HL-60 (cell line): Measurements from ENCODE around the gene ZRSR2.

Source experiments
- POLR2AphosphoS5 ChIP-seq: IDR thresholded peaks from 2 replicates; pipeline ENCODE4 v1.6.1; 2012; ENCODE audit warnings: low read depth
- TF ChIP-seq, protein P1 (sequence below): IDR thresholded peaks from 2 replicates; pipeline ENCODE4 v1.6.1; 2012; ENCODE audit warnings: low read depth; ENCODE audit not compliant: insufficient replicate concordance
- TF ChIP-seq, protein P2 (sequence below): IDR thresholded peaks from one replicate; pipeline ENCODE4 v1.5.1; 2011; ENCODE audit warnings: low read length, control low read depth, inconsistent platforms; ENCODE audit not compliant: insufficient read depth

DNA sequence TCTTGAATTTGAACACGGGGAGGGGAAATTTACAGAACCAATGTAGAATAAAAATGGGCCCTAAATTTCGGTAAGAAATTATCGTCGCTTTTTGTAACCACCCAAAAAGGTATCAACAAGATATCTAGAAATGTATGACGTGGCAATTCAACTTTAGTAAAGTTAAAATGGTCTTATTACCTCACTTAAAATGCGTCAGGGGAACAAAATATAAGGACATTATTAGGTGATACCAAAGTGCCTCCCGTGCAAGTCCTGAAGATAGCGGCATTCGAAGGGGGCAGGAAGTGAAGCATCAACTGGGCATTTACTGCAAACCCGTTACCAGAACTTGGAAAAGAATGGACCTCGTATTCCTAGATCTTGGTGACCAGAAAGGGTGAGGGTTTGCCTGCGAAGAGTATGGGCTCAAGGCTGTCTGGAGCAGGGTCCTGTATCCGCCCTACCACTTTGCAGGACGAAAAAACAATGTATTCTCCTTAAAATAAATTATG is 63.3 kb downstream of the ZRSR2 start:
- TF ChIP-seq POLR2AphosphoS5, result no peak
- TF ChIP-seq, protein P1, sequence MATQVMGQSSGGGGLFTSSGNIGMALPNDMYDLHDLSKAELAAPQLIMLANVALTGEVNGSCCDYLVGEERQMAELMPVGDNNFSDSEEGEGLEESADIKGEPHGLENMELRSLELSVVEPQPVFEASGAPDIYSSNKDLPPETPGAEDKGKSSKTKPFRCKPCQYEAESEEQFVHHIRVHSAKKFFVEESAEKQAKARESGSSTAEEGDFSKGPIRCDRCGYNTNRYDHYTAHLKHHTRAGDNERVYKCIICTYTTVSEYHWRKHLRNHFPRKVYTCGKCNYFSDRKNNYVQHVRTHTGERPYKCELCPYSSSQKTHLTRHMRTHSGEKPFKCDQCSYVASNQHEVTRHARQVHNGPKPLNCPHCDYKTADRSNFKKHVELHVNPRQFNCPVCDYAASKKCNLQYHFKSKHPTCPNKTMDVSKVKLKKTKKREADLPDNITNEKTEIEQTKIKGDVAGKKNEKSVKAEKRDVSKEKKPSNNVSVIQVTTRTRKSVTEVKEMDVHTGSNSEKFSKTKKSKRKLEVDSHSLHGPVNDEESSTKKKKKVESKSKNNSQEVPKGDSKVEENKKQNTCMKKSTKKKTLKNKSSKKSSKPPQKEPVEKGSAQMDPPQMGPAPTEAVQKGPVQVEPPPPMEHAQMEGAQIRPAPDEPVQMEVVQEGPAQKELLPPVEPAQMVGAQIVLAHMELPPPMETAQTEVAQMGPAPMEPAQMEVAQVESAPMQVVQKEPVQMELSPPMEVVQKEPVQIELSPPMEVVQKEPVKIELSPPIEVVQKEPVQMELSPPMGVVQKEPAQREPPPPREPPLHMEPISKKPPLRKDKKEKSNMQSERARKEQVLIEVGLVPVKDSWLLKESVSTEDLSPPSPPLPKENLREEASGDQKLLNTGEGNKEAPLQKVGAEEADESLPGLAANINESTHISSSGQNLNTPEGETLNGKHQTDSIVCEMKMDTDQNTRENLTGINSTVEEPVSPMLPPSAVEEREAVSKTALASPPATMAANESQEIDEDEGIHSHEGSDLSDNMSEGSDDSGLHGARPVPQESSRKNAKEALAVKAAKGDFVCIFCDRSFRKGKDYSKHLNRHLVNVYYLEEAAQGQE, result no peak
- TF ChIP-seq, protein P2, sequence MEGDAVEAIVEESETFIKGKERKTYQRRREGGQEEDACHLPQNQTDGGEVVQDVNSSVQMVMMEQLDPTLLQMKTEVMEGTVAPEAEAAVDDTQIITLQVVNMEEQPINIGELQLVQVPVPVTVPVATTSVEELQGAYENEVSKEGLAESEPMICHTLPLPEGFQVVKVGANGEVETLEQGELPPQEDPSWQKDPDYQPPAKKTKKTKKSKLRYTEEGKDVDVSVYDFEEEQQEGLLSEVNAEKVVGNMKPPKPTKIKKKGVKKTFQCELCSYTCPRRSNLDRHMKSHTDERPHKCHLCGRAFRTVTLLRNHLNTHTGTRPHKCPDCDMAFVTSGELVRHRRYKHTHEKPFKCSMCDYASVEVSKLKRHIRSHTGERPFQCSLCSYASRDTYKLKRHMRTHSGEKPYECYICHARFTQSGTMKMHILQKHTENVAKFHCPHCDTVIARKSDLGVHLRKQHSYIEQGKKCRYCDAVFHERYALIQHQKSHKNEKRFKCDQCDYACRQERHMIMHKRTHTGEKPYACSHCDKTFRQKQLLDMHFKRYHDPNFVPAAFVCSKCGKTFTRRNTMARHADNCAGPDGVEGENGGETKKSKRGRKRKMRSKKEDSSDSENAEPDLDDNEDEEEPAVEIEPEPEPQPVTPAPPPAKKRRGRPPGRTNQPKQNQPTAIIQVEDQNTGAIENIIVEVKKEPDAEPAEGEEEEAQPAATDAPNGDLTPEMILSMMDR, result no peak
